HEK293T (cell line): Measurements from ENCODE around the gene LIMD2.

Experiments
- ARNT ChIP-seq: fragments of 450-650 bp; IDR thresholded peaks from 2 replicates; pipeline ENCODE4 v1.6.1; 2017; ENCODE audit warnings: mild to moderate bottlenecking
- BHLHE40 ChIP-seq: fragments of 450-650 bp; IDR thresholded peaks from 2 replicates; pipeline ENCODE4 v1.6.1; 2016; ENCODE audit warnings: mild to moderate bottlenecking, moderate library complexity, borderline replicate concordance
- CTBP1 ChIP-seq: fragments of 450-650 bp; IDR thresholded peaks from 2 replicates; pipeline ENCODE4 v1.6.1; 2016; ENCODE audit warnings: borderline replicate concordance
- NFRKB ChIP-seq: fragments of 450-650 bp; IDR thresholded peaks from 2 replicates; pipeline ENCODE4 v1.6.1; 2016; ENCODE audit warnings: mild to moderate bottlenecking, moderate library complexity

DNA sequence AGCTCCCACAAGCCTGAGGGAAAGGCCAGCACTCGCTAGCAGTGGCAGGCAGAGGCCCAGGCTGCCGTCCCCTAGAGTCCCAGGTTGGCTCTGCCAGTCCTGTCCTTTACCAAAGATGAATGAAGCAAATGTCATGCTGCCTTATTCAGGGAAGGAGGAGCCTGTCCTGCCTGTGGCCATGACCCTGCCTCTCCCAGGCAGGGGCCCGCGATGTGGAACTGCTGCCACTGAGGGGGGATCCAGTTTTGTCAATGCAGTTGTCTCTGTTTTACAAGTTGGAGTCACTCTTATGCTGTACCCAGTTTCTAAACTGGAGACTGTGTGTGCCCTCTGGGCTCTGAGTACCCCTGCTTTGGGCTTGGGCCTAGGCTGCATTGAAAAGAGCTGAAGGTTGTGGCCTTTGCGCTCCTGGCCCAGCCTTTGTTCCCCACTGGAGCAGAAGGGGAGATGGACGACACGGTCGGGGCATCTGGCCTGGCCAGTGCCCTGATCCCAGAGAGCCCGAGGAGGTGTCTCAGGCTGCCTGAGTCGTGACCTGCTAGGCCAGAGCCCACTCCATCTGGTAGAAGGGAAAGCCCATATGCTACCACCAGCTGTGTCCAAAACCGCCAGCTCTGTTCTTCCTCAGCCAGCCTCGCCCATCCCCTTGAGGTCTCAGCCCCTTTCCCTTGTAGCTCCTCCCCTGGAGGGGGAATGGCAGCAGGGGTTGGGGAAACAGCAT, 5.5 kb downstream of the LIMD2 start:
- no peak for TF ChIP-seq NFRKB
- TF ChIP-seq BHLHE40: no peak
- TF ChIP-seq CTBP1: no peak
- no peak for TF ChIP-seq ARNT
